Body of pancreas (tissue), 4 donors: ENCODE data around the gene KRT82.

Source experiments
- POLR2A ChIP-seq, 3 donors: fragments of 450-650 bp; IDR thresholded peaks; one replicate each; pipeline ENCODE4 v1.6.1; 2016; ENCODE audit warnings: antibody characterized with exemption in 3 of 3, mild to moderate bottlenecking in 2 of 3
- TF ChIP-seq, protein P1 (sequence below), 7 experiments: fragments of 450-650 bp in 4 of 7; fragments of 200-600 bp in 3 of 7; sonication (generic) in 3 of 7; IDR thresholded peaks; one replicate each; pipeline ENCODE4 v1.5.1; 2016 to 2019; ENCODE audit warnings: antibody characterized with exemption in 7 of 7

DNA sequence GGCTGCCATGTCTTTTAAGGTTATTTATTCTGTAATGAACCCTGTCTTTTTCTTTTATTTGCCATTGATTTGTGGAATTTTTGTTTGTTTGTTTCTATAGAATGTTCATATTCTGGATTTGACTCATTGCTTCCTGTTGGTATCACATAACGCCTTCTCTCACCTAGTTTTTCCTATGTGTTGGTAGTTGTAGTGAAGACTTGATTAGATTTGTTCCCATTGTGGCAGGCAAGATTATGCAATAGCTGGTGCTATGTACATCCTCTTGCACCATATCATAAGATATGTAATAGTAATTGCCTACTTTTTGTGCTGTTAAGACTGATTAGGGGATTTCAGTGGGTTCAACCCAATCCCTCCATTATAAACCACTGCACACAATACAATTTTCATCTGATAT lies 49.7 kb upstream of the KRT82 start:
- TF ChIP-seq, protein P1, sequence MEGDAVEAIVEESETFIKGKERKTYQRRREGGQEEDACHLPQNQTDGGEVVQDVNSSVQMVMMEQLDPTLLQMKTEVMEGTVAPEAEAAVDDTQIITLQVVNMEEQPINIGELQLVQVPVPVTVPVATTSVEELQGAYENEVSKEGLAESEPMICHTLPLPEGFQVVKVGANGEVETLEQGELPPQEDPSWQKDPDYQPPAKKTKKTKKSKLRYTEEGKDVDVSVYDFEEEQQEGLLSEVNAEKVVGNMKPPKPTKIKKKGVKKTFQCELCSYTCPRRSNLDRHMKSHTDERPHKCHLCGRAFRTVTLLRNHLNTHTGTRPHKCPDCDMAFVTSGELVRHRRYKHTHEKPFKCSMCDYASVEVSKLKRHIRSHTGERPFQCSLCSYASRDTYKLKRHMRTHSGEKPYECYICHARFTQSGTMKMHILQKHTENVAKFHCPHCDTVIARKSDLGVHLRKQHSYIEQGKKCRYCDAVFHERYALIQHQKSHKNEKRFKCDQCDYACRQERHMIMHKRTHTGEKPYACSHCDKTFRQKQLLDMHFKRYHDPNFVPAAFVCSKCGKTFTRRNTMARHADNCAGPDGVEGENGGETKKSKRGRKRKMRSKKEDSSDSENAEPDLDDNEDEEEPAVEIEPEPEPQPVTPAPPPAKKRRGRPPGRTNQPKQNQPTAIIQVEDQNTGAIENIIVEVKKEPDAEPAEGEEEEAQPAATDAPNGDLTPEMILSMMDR (IDR thresholded peaks at IDR 0.05) = no peak
- TF ChIP-seq POLR2A (IDR thresholded peaks at IDR 0.05) = no peak
